Measurements from ENCODE around the gene APOA5.

Gene APOA5

DNA sequence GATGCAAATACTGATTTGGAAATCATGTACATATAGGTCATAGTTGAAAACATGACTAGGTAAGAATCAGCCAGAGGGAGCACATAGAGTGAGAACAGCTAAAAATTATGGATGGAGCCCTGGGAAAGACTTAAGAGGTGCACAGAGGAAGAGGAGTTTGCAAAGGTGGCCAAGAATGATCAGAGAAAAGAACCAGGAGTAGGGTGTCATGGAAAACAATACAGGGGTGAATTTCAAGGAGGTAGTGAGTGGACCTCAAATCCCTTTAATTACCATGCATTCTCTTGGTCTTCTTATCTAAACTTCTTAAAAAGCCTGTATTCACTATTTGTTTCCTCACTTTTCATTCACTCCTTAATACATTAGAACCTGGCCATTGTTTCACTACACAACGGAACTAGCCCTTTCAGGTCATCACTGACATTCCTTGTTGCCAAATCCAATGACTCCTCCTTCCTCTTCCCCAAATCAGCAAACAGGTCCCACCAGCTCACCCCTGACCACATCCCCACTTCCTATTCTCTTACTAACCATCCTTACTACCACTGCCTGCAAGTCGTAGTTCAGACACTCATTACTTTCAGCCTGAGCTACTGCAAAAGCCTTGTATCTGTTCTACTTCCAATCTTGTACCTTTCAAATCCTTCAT, 41.5 kb downstream of the APOA5 start:
- no peak for TF ChIP-seq ZFX (IDR thresholded peaks at IDR 0.05)
- TF ChIP-seq, protein P1, sequence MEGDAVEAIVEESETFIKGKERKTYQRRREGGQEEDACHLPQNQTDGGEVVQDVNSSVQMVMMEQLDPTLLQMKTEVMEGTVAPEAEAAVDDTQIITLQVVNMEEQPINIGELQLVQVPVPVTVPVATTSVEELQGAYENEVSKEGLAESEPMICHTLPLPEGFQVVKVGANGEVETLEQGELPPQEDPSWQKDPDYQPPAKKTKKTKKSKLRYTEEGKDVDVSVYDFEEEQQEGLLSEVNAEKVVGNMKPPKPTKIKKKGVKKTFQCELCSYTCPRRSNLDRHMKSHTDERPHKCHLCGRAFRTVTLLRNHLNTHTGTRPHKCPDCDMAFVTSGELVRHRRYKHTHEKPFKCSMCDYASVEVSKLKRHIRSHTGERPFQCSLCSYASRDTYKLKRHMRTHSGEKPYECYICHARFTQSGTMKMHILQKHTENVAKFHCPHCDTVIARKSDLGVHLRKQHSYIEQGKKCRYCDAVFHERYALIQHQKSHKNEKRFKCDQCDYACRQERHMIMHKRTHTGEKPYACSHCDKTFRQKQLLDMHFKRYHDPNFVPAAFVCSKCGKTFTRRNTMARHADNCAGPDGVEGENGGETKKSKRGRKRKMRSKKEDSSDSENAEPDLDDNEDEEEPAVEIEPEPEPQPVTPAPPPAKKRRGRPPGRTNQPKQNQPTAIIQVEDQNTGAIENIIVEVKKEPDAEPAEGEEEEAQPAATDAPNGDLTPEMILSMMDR (conservative IDR thresholded peaks at IDR 0.05), result no peak
- no peak overlapping the region for H3K27ac ChIP-seq

DNA sequence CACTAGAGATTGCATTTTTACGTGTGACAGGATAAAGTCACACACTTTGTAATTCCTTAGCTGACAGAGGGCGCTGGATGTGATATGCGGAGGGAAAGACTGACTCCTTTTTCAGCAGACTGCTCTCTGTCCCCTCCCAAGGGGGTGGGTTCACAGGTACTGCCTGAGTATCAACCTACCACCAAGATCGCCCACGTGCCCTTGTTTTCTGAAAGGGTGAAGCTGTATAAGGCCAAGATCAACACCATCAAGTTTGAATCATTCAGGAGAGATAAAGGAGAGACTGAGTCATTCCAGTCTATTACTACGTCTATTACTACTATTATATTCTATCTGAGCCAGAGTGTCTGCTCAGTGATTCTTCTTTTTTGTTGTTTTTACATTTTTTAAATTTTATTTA, 49.6 kb downstream of the APOA5 start:
- no peak for TF ChIP-seq ZFX (IDR thresholded peaks at IDR 0.05)
- TF ChIP-seq, protein P1 (conservative IDR thresholded peaks at IDR 0.05), result no peak
- H3K27ac ChIP-seq, result no peak overlapping the region

DNA sequence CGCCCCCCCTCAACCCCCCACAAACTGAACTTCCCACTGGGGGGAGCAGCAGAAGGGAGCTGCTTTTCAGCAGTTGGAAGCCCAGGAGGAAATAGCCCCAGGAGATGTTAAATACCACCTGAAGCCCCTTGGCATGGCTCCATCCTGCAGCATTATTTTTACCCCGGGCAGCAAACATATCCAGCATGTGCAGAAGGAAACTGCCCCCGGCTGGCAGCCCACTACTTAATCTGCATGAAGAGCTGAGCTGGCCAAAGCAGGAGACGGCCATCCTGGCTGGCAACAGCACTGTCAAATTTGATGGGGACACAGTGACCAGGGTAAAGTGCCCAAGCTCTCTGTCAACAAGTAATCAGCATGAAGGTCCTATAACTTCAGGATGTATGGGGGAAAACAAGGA, 50.9 kb downstream of the APOA5 start:
- no peak for TF ChIP-seq ZFX (IDR thresholded peaks at IDR 0.05)
- H3K27ac ChIP-seq, result no peak overlapping the region

All from C4-2B (cell line).